Pancreas (tissue), 10 donors: ENCODE results near the gene ARHGAP10. TPM values are rescaled to one million over a fixed set of nuclear protein-coding genes. Genes with fewer than 3 reads are reported as not detected.

ENCODE experiments used
- ATAC-seq, 4 donors: fragments of 200-7000 bp; cut with Tn5 transposase; one replicate each; pipeline versions ENCODE4 v1.8.0 to v1.9.1; 2020; ENCODE audit warnings: mild to moderate bottlenecking in 4 of 4, moderate library complexity in 4 of 4
- DNase-seq, 6 donors: peaks; one replicate each; pipeline ENCODE4 v3.0.0-alpha.2; 2020
- FAIRE-seq: peaks from 2 replicates; lab custom pipeline; 2012; peaks lifted over from hg19 to GRCh38; lab: Jason Lieb, UNC
- H3K27ac ChIP-seq, 4 donors: fragments of 200-600 bp; sonication (generic); 1 replicate in 3 of 4; 2 replicates in 1 of 4; pipeline versions ENCODE4 v1.5.0 to v1.8.0; 2020
- H3K27me3 ChIP-seq, 4 donors: fragments of 200-600 bp; one replicate each; pipeline ENCODE4 v1.8.0; 2021
- H3K36me3 ChIP-seq, 3 donors: fragments of 200-600 bp; sonication (generic) in 1 of 3; one replicate each; pipeline versions ENCODE4 v1.5.0 to v1.8.0; 2020 to 2021
- H3K4me1 ChIP-seq, 3 donors: fragments of 200-600 bp; one replicate each; pipeline ENCODE4 v1.8.0; 2021
- H3K4me3 ChIP-seq, 4 donors: fragments of 200-600 bp; sonication (generic) in 2 of 4; one replicate each; pipeline versions ENCODE4 v1.5.0 to v1.8.0; 2020 to 2021
- H3K9me3 ChIP-seq, 4 donors: fragments of 200-600 bp; one replicate each; pipeline ENCODE4 v1.8.0; 2021
- CTCF ChIP-seq, 4 donors: fragments of 200-600 bp; sonication (generic) in 3 of 4; IDR thresholded peaks; one replicate each; pipeline versions ENCODE4 v1.5.0 to v1.8.0; 2021; ENCODE audit warnings: antibody characterized with exemption in 4 of 4
- WGBS, 2 donors: extraction: QIAGEN DNeasy Blood & Tissue Kit; methylation state at CpG; one replicate each; pipeline ENCODE4 v1.1.7; 2013; 5-methylcytosine and 5-hydroxymethylcytosine counted together
- intact Hi-C, 3 donors: fragments of 100-400 bp; cut with DNase I; formaldehyde crosslinking; loops; one replicate each; pipeline versions ENCODE4 v1.11.1 to v1.14.2; 2022
- polyA plus RNA-seq, 2 donors: library from polyadenylated mRNA; stranded (reverse); fragments of 200-250 nt; gene quantifications; one replicate each; pipeline ENCODE4 v1.2.3, GENCODE V29; 2013
- total RNA-seq, 6 donors: library from RNA; stranded (reverse); fragmentation: NEBNext Ultra II Directional in 4 of 6; extraction: Animal tissue kit (Norgen Biotek cat#: 25700) in 4 of 6; gene quantifications; one replicate each; pipeline versions ENCODE4 v1.2.1 to v1.2.4, GENCODE V29; 2021 to 2023
- donor health status: healthy with polysubstance abuse.
- donor health status: DM: no; HTN: no; CAD: no; lungs with moderate emphysema.
- donor health status: DM: no; HTN: no; CAD: no.
- donor health status: control.
- donor health status: control.
- donor health status: Bipolar disorder and iron deficiency.
- donor health status: DM: yes; HTN: yes; CAD: no.
- donor health status: DM: no; HTN: no; CAD: no.
- donor health status: DM: no; HTN: no; CAD: no.
- donor health status: DM: yes; HTN: yes; CAD: no.

ARHGAP10 gene
- total and polyA plus RNA-seq, 8 donors: 6.3 to 14.8 (median 8.7) TPM

GRCh38 chr4:147957446-147957845 lies 225.6 kb downstream of the ARHGAP10 start:
- 88 to 89% methylated on average over 3 of the region's 3 CpGs for WGBS, 2 donors
- no peak for ATAC-seq
- Histone ChIP-seq H3K4me1 (no peaks in the 10 kb centered on the region), H3K27me3 (no peaks in the 10 kb centered on the region), H3K4me3 (no peak overlapping the region), H3K36me3 (no peaks in the 10 kb centered on the region), H3K9me3 (no peaks in the 10 kb centered on the region), H3K27ac (no peak overlapping the region)
- intact Hi-C loops: no loop called here
- no peak for FAIRE-seq
- no peak for TF ChIP-seq CTCF (IDR thresholded peaks at IDR 0.05)
- no peak for DNase-seq

- DNase-seq (no peak), FAIRE-seq (no peak), ATAC-seq (no peak)
- no peaks in the 10 kb centered on the region for H3K4me1 ChIP-seq
- intact Hi-C loops: no loop called here
- 82 to 84% methylated on average over 3 of the region's 3 CpGs for WGBS, 2 donors
- no peak overlapping the region for H3K27ac ChIP-seq
- H3K9me3 ChIP-seq: no peaks in the 10 kb centered on the region
- no peaks in the 10 kb centered on the region for H3K27me3 ChIP-seq
- H3K4me3 ChIP-seq: no peak overlapping the region
- no peaks in the 10 kb centered on the region for H3K36me3 ChIP-seq
- TF ChIP-seq CTCF (IDR thresholded peaks at IDR 0.05): no peak
Measured at GRCh38 chr4:147958057-147958456, 226.2 kb downstream of the ARHGAP10 start.

- H3K4me3 ChIP-seq: no peak overlapping the region
- H3K27ac ChIP-seq: no peak overlapping the region
- intact Hi-C loops: no loop called here
- no peak for ATAC-seq
- no peak for TF ChIP-seq CTCF (IDR thresholded peaks at IDR 0.05)
- H3K4me1 ChIP-seq: no peaks in the 10 kb centered on the region
- no peak for DNase-seq
- H3K27me3 ChIP-seq: no peaks in the 10 kb centered on the region
- no peak for FAIRE-seq
- H3K36me3 ChIP-seq: no peaks in the 10 kb centered on the region
- 75 to 79% methylated on average over 4 of the region's 4 CpGs for WGBS, 2 donors
- no peaks in the 10 kb centered on the region for H3K9me3 ChIP-seq
Measured at GRCh38 chr4:147958489-147959065, 226.7 kb downstream of the ARHGAP10 start.

DNA sequence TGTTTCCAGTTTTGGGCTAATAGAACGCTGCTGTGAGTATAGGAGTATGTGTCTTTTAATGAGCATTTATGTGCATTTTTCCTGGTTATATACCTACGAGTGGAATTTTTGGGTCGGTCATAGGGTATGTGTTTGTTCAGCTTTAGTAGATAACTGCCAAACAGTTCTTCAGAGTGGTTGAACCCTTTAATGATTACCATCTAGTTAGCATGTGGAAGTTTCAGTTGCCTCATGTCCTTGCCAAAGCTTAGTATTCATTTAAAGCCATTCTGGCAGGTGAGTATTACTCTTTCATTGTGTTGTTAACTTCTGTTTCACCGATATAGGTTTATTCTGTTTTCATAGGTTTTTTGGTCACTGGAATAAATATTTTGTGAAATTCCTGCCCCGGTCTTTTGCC lies 229.1 kb downstream of the ARHGAP10 start:
- intact Hi-C loops: no loop called here
- ATAC-seq: no peak
- DNase-seq: no peak
- 84 to 89% methylated on average over 5 of the region's 5 CpGs for WGBS, 2 donors
- Histone ChIP-seq H3K4me3 (no peak overlapping the region), H3K9me3 (no peaks in the 10 kb centered on the region), H3K27ac (no peak overlapping the region), H3K27me3 (no peaks in the 10 kb centered on the region), H3K36me3 (no peaks in the 10 kb centered on the region), H3K4me1 (peaks cover 0 to 4% (median 4%) of the 10 kb centered on the region in 3 donors)
- no peak for TF ChIP-seq CTCF (IDR thresholded peaks at IDR 0.05)
- FAIRE-seq: no peak

DNA sequence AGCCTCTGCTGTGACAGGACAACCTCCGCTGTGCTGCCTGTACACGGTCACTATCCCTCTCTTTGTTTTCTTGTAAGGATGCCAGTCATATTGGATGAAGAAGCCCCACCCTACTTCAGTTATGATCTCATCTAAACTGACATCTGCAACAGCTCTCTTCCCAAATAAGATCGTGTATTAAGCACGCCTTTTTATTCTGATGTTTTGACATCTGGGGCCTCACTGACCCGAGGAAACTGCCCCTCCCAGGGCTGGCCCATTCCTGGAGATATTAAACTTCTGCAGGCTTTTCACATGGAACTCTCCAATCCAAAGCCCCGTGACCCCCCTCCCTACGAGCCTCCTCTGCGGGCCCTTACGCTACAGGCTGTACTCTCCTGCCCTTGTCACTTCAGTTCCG lies 232.0 kb downstream of the ARHGAP10 start:
- no peak overlapping the region for H3K27ac ChIP-seq
- no peaks in the 10 kb centered on the region for H3K27me3 ChIP-seq
- H3K4me3 ChIP-seq: no peak overlapping the region
- H3K4me1 ChIP-seq: peaks cover 0 to 4% (median 4%) of the 10 kb centered on the region in 3 donors
- ATAC-seq: no peak
- DNase-seq: no peak
- no peaks in the 10 kb centered on the region for H3K9me3 ChIP-seq
- no peak for FAIRE-seq
- 91 to 93% methylated on average over 10 of the region's 10 CpGs for WGBS, 2 donors
- no peaks in the 10 kb centered on the region for H3K36me3 ChIP-seq
- intact Hi-C loops: no loop called here
- TF ChIP-seq CTCF (IDR thresholded peaks at IDR 0.05): no peak
